Measurements from ENCODE around the gene LRRC14B.

LRRC14B gene

DNA sequence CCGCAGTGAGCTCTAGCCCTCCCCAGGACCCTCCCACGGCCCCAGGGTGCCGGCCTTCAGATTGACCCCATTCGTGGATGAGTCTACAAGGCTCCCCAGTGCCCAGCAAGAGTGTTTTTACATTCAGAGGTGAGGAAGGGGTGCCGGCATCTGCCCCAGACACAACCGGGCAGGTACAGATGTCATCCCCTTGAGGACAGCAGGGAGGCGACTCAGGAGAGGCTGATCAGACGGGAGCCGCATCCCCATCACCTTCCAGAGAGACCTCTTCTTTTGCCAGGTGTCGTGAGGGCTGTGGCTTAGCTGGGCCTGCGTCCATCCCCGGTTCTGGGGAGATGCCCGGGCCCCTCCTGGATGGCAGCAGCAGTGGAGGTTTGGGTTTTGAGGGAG, 4.3 kb upstream of the LRRC14B start:
- Histone ChIP-seq H3K27me3 (ENCODE audit: insufficient read depth, poor library complexity, severe bottlenecking) (no peaks in the 10 kb centered on the region), H3K27ac (replicated peaks) (no peak overlapping the region), H3K4me3 (replicated peaks; ENCODE audit: insufficient read depth, low read length) (no peak overlapping the region)
- no peak for DNase-seq (ENCODE audit: low read depth in 1 of 2, low spot score in 1 of 2)
- TF ChIP-seq, protein P1, sequence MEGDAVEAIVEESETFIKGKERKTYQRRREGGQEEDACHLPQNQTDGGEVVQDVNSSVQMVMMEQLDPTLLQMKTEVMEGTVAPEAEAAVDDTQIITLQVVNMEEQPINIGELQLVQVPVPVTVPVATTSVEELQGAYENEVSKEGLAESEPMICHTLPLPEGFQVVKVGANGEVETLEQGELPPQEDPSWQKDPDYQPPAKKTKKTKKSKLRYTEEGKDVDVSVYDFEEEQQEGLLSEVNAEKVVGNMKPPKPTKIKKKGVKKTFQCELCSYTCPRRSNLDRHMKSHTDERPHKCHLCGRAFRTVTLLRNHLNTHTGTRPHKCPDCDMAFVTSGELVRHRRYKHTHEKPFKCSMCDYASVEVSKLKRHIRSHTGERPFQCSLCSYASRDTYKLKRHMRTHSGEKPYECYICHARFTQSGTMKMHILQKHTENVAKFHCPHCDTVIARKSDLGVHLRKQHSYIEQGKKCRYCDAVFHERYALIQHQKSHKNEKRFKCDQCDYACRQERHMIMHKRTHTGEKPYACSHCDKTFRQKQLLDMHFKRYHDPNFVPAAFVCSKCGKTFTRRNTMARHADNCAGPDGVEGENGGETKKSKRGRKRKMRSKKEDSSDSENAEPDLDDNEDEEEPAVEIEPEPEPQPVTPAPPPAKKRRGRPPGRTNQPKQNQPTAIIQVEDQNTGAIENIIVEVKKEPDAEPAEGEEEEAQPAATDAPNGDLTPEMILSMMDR (IDR thresholded peaks at IDR 0.05; ENCODE audit: insufficient read depth, low read length) = no peak
- TF ChIP-seq GABPA (IDR thresholded peaks at IDR 0.05; ENCODE audit: low read depth) (no peak), SPI1 (IDR thresholded peaks at IDR 0.05; ENCODE audit: borderline replicate concordance, low read depth) (no peak), POLR2AphosphoS5 (IDR thresholded peaks at IDR 0.05; ENCODE audit: low read depth) (no peak)
- TF ChIP-seq, protein P2, sequence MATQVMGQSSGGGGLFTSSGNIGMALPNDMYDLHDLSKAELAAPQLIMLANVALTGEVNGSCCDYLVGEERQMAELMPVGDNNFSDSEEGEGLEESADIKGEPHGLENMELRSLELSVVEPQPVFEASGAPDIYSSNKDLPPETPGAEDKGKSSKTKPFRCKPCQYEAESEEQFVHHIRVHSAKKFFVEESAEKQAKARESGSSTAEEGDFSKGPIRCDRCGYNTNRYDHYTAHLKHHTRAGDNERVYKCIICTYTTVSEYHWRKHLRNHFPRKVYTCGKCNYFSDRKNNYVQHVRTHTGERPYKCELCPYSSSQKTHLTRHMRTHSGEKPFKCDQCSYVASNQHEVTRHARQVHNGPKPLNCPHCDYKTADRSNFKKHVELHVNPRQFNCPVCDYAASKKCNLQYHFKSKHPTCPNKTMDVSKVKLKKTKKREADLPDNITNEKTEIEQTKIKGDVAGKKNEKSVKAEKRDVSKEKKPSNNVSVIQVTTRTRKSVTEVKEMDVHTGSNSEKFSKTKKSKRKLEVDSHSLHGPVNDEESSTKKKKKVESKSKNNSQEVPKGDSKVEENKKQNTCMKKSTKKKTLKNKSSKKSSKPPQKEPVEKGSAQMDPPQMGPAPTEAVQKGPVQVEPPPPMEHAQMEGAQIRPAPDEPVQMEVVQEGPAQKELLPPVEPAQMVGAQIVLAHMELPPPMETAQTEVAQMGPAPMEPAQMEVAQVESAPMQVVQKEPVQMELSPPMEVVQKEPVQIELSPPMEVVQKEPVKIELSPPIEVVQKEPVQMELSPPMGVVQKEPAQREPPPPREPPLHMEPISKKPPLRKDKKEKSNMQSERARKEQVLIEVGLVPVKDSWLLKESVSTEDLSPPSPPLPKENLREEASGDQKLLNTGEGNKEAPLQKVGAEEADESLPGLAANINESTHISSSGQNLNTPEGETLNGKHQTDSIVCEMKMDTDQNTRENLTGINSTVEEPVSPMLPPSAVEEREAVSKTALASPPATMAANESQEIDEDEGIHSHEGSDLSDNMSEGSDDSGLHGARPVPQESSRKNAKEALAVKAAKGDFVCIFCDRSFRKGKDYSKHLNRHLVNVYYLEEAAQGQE (IDR thresholded peaks at IDR 0.05; ENCODE audit: insufficient replicate concordance, low read depth) = no peak

DNA sequence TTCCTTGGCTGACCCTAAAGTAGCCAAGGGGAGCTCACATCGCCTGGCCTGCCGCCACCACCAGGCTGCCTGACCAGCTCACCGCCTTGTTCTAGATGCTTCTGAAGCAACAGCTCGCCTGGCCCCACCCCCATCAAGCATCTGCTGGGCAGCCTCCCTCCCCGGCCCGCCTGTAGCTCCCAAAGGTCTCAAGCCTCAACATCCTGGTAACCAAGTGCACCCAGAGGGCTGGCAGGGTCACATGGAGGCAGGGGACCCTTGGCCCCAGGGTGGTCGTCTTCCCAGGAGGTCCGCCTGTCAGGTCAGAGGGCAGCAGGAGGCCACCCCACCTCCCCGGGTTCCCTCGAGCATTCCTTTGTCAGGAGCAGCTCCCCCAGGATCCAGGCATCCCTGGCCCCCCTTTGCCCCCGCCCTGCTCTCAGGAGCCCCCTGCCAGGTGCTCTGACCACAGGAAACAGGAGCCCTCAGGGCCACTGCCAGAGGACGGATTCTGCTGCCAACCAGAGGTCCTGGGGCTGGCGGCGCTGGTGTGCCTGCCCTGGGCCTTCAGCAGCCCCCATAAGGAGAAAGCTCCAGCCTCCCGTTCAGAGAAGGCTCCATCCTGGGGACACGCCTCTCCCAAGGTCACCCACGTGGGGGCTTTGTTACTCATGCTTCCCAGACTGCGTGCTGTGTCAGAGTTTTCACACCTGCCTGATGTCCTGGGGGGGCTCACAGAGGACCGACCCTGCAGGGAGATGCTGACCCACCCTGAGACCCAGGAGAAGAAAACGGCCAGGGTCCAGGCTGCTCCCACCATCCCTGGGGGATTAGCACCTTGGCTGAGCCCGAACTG, 3.5 kb upstream of the LRRC14B start:
- DNase-seq (ENCODE audit: low read depth in 1 of 2, low spot score in 1 of 2) = no peak
- H3K27ac ChIP-seq (replicated peaks) = no peak overlapping the region
- H3K4me3 ChIP-seq (replicated peaks; ENCODE audit: insufficient read depth, low read length) = no peak overlapping the region
- no peaks in the 10 kb centered on the region for H3K27me3 ChIP-seq (ENCODE audit: insufficient read depth, poor library complexity, severe bottlenecking)
- TF ChIP-seq SPI1 (IDR thresholded peaks at IDR 0.05; ENCODE audit: borderline replicate concordance, low read depth) = no peak
- TF ChIP-seq, protein P1 (IDR thresholded peaks at IDR 0.05; ENCODE audit: insufficient read depth, low read length) = no peak
- TF ChIP-seq, protein P2 (IDR thresholded peaks at IDR 0.05; ENCODE audit: insufficient replicate concordance, low read depth) = no peak
- TF ChIP-seq GABPA (IDR thresholded peaks at IDR 0.05; ENCODE audit: low read depth) = no peak
- no peak for TF ChIP-seq POLR2AphosphoS5 (IDR thresholded peaks at IDR 0.05; ENCODE audit: low read depth)

DNA sequence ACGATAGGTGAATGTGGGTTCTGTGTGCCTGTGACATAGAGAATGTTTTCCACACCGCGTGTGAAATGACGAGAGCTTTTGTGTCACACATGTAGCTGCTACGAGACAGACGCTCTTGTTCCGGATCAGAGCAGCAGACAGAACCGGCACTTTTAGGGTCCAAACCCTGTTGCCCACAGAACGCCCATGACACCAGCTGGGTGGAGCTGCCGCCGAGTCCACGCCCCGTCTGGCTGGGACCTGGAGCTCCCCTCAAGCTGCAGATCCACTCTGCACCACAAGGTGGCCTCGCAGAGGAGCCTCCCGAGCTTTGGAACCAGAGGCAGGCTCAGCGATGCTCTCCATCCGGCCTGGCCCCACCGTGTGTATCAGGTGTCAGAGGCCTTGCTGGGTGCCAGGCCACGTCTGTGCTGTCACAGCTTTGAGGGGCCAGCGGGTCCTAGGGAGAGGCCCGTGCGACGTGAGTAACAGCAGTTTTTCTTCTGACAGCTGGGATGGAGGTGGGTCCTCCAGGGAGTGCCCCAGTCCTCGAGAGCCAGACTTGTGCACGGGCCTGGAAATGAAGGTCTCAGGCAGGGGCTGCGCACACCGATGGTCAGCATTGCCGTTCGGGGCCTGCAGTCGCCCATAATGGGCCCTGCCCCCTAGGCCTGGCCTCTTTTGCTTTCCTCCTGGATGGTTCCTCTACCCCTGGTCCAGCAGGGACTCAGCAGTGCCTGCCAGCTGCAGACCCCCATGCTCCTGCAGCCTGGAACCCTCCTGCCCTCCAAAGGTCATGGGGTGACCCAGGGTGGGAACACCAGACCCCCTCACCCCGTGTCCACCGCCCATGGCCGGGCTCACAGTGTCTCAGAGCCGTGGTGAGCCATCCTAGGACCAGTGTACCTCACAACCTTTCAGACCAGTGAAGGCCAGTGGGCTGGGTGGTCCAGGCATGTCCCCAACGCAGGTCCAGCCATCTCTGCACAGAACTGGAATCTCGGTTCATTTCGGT, 2.5 kb upstream of the LRRC14B start:
- Histone ChIP-seq H3K27ac (replicated peaks) (no peak overlapping the region), H3K27me3 (ENCODE audit: insufficient read depth, poor library complexity, severe bottlenecking) (no peaks in the 10 kb centered on the region), H3K4me3 (replicated peaks; ENCODE audit: insufficient read depth, low read length) (no peak overlapping the region)
- TF ChIP-seq, protein P2 (IDR thresholded peaks at IDR 0.05; ENCODE audit: insufficient replicate concordance, low read depth) = no peak
- TF ChIP-seq, protein P1 (IDR thresholded peaks at IDR 0.05; ENCODE audit: insufficient read depth, low read length) = peak; percentile 84
- DNase-seq (ENCODE audit: low read depth in 1 of 2, low spot score in 1 of 2) = peak; percentile 51 to 77

Data from HL-60 (cell line).